ENCODE results near the gene FAM184A.
"Not testable (repeated sequence)": the region's sequence is repeated elsewhere in the genome, so short reads cannot be mapped to it uniquely, and the experiment has no call there.

GRCh38 chr6:119015165-119015564, 63.3 kb downstream of the FAM184A start:
- not testable (repeated sequence) for TF ChIP-seq CTCF (IDR thresholded peaks at IDR 0.05; ENCODE audit: insufficient read depth, low read depth, low read length); EZH2 (IDR thresholded peaks at IDR 0.05; ENCODE audit: insufficient read depth, low read length)

All from astrocyte (in vitro differentiated cells and primary cell).